Dedifferentiated amniotic fluid mesenchymal stem cell (primary cell): ENCODE data around the gene CCL1.

ENCODE experiments used
- DNase-seq: peaks from one replicate; pipeline ENCODE4 v3.0.0-alpha.2; 2016; ENCODE audit errors: extremely low spot score

Gene CCL1

DNA sequence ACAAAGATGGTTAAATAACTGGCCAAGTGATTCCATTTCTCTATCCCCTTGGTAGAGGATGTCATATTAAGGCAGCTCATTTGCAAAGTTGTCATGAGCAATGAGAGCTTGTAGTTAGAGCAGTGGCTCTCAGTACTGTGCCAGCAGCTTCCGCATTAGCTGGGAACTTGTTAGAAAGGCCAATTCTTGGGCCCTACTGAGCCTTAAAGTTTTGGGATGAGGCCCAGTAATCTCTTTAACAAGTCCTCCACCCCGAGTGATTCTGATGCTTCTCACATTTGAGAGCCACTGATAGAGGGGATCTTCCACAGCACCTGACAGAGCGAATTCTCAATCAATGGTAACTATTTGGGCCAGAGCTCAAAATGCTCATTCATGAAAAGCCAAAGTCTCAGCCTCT lies 20.2 kb upstream of the CCL1 start:
- DNase-seq, result no peak

- no peak for DNase-seq
Observed at GRCh38 chr17:34382621-34383124, 19.6 kb upstream of the CCL1 start.

- DNase-seq, result no peak
Observed at GRCh38 chr17:34379868-34380267, 16.8 kb upstream of the CCL1 start.

- peak; percentile 20 for DNase-seq
Observed at GRCh38 chr17:34378664-34379101, 15.7 kb upstream of the CCL1 start.

DNA sequence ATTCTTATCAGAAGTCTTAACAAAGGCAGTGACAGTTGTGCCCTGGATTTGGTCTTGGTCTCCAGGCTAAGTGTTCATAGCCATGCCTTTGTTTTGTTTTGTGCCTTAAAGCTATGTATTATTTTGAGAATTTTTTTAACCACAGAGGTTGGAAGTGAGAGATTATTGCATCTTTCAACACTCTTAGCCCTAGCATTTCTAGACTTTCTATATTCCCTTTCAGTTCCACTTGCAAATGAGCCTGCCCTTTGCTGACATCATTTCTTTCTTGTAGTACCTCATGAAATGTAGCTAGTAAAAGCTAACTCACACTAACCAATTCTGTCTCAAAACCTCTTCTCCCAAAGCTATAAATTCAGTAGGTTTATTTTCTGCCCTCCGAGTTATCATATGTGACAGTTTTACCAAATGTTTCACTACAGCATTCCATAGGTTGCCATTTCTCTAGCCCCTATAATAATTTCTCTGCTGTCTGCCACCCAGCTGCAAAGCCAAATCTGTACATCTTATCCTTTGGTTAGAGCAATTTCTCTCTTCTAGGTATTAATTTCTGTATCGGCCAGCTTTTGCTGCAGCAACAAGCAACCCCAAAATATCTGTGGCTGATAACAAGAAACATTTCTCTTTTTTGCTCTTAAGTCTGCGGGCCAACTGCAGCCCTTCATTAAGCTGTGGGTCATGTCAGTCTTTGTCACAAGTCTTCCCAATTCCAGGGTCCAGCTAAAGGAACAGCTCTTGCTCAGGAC lies 14.2 kb upstream of the CCL1 start:
- DNase-seq, result no peak

DNA sequence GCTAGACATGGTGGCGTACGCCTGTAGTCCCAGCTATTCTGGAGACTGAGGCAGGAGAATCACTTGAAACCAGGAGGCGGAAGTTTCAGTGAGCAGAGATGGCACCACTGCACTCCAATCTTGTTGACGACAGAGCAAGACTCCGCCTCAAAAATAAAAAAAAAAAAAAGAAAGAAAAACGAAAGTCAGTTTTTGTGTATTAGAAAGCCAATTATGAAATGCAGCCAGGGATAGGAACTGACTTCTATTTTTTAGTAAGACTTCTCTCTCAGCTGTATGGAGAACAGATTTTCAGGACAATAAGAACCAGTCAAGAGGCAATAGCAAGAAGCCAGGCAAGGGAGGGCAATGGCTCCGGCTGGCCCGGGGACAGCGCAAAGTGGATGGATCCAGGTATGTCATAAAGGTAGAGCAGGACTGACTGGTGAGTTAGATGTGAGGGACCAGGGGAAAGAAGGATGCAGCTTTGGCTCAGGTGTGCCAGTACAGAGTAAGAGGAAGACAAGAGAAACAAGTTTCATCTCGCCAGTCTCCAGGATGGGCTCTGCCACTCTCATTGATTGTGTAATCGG lies 12.5 kb upstream of the CCL1 start:
- DNase-seq, result no peak

DNA sequence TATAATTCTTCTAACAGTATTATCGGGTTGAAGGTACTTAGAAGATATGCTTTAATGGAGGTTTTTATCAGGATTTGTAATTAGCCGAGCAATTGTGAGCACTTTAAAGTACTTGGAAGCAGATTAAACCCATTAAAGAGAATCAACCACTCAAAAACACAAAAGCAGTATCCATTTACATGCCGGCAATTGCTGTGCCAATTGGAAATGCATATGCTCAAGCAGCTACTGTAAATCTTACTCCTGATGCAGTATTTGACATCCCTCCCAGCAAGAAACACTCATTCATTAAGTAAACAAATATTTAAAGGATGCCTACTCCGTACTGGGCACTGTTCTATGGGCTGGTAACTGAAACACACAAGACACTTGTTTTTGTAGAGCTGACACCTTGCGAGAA lies 11.4 kb upstream of the CCL1 start:
- no peak for DNase-seq

GRCh38 chr17:34371405-34372100 lies 8.5 kb upstream of the CCL1 start:
- no peak for DNase-seq

GRCh38 chr17:34370997-34371395 lies 8.0 kb upstream of the CCL1 start:
- DNase-seq, result no peak

- DNase-seq, result no peak
Observed at GRCh38 chr17:34370376-34370996, 7.5 kb upstream of the CCL1 start.

DNA sequence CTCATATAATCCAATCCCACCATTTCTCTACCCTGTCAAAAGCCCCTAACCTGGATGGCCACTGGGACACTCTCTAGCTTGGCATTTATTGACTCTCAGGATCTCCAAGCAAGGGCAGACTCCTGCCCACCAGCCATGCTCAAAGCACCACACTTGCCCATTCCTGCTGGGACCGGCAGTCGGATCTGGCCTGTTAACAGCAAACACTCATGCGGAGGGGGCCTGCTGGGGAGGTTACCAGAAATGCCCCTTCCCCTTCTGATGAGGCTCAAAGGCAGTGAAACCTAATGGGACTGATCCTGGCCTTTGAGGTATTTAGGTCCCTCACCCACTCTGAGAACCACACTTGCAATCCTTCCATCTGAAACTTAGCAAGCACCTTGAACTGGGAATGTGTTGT lies 6.5 kb upstream of the CCL1 start:
- no peak for DNase-seq

- DNase-seq, result no peak
Observed at GRCh38 chr17:34368946-34369500, 6.0 kb upstream of the CCL1 start.

GRCh38 chr17:34368196-34368945 lies 5.3 kb upstream of the CCL1 start:
- DNase-seq, result no peak

- no peak for DNase-seq
Observed at GRCh38 chr17:34367486-34368195, 4.6 kb upstream of the CCL1 start.

DNA sequence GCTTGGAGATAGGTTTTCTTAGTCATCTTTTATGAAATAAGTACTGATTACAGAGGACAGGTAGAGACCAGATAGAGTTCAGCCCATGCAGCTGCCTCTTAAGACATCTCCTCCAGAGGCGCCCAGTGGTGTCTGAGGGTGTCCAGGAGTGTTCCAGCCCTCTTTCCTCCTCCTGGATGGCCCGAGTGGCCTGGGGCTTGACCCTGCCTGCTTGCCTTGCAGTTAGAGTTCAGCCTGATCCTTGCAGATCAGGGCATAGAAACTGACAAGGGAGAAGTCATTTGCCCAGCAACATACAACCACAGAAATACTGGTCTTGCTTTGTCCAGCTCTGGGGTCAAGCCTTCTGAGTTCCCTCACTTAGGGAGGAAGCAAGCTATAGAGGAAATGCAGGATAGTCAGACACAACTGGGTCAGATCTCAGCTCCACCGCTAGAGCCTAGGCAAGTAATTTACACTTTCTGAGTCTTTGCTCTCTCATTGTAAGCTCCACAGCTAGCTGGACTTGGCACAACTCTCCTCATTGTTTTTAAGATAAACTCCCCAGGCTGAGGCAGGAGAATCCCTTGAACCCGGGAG lies 3.6 kb upstream of the CCL1 start:
- DNase-seq, result no peak

DNA sequence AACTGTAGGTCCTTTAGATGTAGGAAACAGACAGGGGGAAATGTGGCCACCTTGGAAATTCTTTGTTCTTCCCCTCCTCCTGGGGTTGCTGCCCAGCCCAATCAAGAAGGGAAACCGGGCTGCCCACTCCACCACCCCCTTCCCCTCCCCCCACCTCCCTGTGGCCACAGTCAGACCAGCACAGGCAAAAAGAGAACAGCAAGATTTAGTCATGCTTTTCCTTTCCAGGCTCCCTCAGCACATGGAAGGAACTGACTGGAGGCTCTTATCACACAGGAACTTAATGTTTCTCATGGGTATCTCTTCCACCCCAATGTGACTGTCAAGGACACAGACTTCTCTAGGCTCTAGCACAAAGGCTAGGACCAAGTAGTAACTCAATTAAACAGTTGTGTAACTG lies 3.0 kb upstream of the CCL1 start:
- DNase-seq, result no peak

GRCh38 chr17:34365340-34365739 lies 2.3 kb upstream of the CCL1 start:
- DNase-seq, result no peak

DNA sequence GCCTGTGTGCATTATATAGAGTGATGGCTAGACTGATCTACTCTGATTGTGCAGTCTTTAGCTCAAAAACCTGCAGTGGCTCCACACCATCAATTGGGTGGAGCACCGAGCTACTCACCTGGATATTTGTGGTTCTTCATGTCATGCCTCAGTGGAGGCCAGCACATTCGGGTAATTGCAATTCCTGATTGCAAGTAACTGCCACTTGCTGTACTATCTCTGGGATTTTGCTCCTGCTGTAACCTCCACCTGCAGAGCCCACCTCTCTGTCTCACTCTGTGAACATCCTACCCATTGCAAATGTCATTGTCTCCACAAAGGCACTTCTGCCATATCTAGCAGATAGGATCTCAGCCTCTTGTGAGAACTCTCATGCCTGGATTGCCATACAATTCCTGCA lies 1.7 kb upstream of the CCL1 start:
- no peak for DNase-seq

DNA sequence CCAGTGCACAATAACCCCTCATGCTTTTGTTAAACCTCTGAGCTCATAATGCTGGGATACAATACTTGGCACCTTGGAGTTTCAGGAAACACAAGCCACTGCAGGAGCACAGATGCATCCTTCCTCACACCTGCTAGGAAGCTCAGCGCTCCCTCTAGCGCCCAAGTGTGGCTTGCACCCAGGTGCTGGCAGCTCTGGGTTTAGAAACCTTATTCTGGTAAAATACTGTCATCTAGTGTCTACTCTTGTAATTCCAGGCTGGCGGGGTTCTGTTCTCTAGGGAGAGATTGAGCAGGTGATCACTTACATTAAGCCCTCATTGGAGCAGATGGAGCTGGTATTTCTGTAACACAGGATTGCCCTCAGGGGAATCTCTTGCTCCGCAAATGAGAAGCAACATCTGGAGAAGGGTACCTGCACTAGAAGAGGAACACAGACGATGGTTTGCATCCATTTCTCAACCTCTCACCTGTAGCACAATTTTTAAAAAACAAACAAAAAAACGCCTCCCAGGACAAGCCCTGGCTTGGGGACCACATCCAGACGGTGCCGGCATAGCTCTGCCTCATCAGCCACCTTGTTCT lies 1.5 kb downstream of the CCL1 start:
- DNase-seq, result peak; percentile 85
